KG1 (cell line): Measurements from ENCODE around the gene IGF2BP2.
"Not testable (repeated sequence)": the region's sequence is repeated elsewhere in the genome, so short reads cannot be mapped to it uniquely, and the experiment has no call there.

ENCODE experiments used
- DNase-seq: peaks from one replicate; lab custom pipeline; 2025; lab: John Stamatoyannopoulos, UW

The IGF2BP2 gene

GRCh38 chr3:185825006-185825638 lies at the start of gene IGF2BP2:
Gene IGF2BP2 (minus strand): TSS chr3:185825042. CDS start chr3:185824960, 82 bp downstream.
- peak; percentile 38 for DNase-seq

- no peak for DNase-seq
Measured at GRCh38 chr3:185874119-185874518, 49.3 kb upstream of the IGF2BP2 start.

- no peak for DNase-seq
Measured at GRCh38 chr3:185867650-185868049, 42.8 kb upstream of the IGF2BP2 start.

GRCh38 chr3:185866995-185867394 lies 42.2 kb upstream of the IGF2BP2 start:
- DNase-seq: no peak

- no peak for DNase-seq
Measured at GRCh38 chr3:185866555-185866954, 41.7 kb upstream of the IGF2BP2 start.

- DNase-seq: no peak
Measured at GRCh38 chr3:185865247-185865646, 40.4 kb upstream of the IGF2BP2 start.

- no peak for DNase-seq
Measured at GRCh38 chr3:185864767-185865166, 39.9 kb upstream of the IGF2BP2 start.

- DNase-seq: no peak
Measured at GRCh38 chr3:185862920-185863319, 38.1 kb upstream of the IGF2BP2 start.

GRCh38 chr3:185859294-185859972 lies 34.6 kb upstream of the IGF2BP2 start:
- DNase-seq: no peak

- no peak for DNase-seq
Measured at GRCh38 chr3:185858502-185859225, 33.8 kb upstream of the IGF2BP2 start.

GRCh38 chr3:185857208-185857607 lies 32.4 kb upstream of the IGF2BP2 start:
- no peak for DNase-seq

- no peak for DNase-seq
Measured at GRCh38 chr3:185856652-185857051, 31.8 kb upstream of the IGF2BP2 start.

GRCh38 chr3:185853771-185854170 lies 28.9 kb upstream of the IGF2BP2 start:
- DNase-seq: not testable (repeated sequence)

GRCh38 chr3:185852635-185853034 lies 27.8 kb upstream of the IGF2BP2 start:
- DNase-seq: no peak

GRCh38 chr3:185851959-185852358 lies 27.1 kb upstream of the IGF2BP2 start:
- no peak for DNase-seq

GRCh38 chr3:185851046-185851445 lies 26.2 kb upstream of the IGF2BP2 start:
- no peak for DNase-seq

- DNase-seq: no peak
Measured at GRCh38 chr3:185847506-185847905, 22.7 kb upstream of the IGF2BP2 start.

GRCh38 chr3:185846037-185846436 lies 21.2 kb upstream of the IGF2BP2 start:
- no peak for DNase-seq

GRCh38 chr3:185844051-185844450 lies 19.2 kb upstream of the IGF2BP2 start:
- DNase-seq: no peak

- no peak for DNase-seq
Measured at GRCh38 chr3:185843635-185844034, 18.8 kb upstream of the IGF2BP2 start.

- no peak for DNase-seq
Measured at GRCh38 chr3:185843126-185843525, 18.3 kb upstream of the IGF2BP2 start.

- DNase-seq: no peak
Measured at GRCh38 chr3:185842241-185842640, 17.4 kb upstream of the IGF2BP2 start.

GRCh38 chr3:185838417-185838989 lies 13.7 kb upstream of the IGF2BP2 start:
- not testable (repeated sequence) for DNase-seq
